Suprapubic skin (tissue), 4 donors: ENCODE measurements around the gene FBXO36. TPM values are rescaled to one million over a fixed set of nuclear protein-coding genes. Genes with fewer than 3 reads are reported as not detected.

Source experiments
- DNase-seq, 2 donors: peaks; one replicate each; pipeline ENCODE4 v3.0.0-alpha.2; 2019; ENCODE audit warnings: low spot score in 2 of 2
- H3K27ac ChIP-seq: fragments of 200-600 bp; sonication (generic); one replicate; pipeline ENCODE4 v1.5.1; 2019
- H3K27me3 ChIP-seq: fragments of 200-600 bp; sonication (generic); one replicate; pipeline ENCODE4 v1.5.1; 2019
- H3K36me3 ChIP-seq: fragments of 200-600 bp; sonication (generic); one replicate; pipeline ENCODE4 v1.5.1; 2019
- H3K4me1 ChIP-seq: fragments of 200-600 bp; sonication (generic); one replicate; pipeline ENCODE4 v1.5.1; 2019
- H3K4me3 ChIP-seq: fragments of 200-600 bp; sonication (generic); one replicate; pipeline ENCODE4 v1.5.1; 2019; ENCODE audit warnings: mild to moderate bottlenecking
- H3K9me3 ChIP-seq: fragments of 200-600 bp; sonication (generic); one replicate; pipeline ENCODE4 v1.5.1; 2019
- EP300 ChIP-seq: sonication (generic); formaldehyde crosslinking; IDR thresholded peaks from one replicate; pipeline ENCODE4 v1.6.1; 2017; ENCODE audit warnings: antibody characterized with exemption
- POLR2A ChIP-seq, 2 donors: fragments of 450-650 bp; IDR thresholded peaks; one replicate each; pipeline ENCODE4 v1.6.1; 2017; ENCODE audit warnings: antibody characterized with exemption in 2 of 2, mild to moderate bottlenecking in 2 of 2, moderate library complexity in 2 of 2
- POLR2AphosphoS5 ChIP-seq, 3 donors: sonication (generic); formaldehyde crosslinking; IDR thresholded peaks; one replicate each; pipeline ENCODE4 v1.6.1; 2017; ENCODE audit warnings: antibody characterized with exemption in 3 of 3
- WGBS: methylation state at CpG from one replicate; pipeline ENCODE4 v1.1.5; 2018; 5-methylcytosine and 5-hydroxymethylcytosine counted together
- total RNA-seq, 4 donors: library from RNA; depleted of rRNA; stranded (reverse); fragments of >200 nt; gene quantifications; one replicate each; pipeline ENCODE4 v1.1.0, GENCODE V29; 2016
- TF ChIP-seq, protein P1 (sequence below), 2 donors: fragments of 200-600 bp in 1 of 2; fragments of 450-650 bp in 1 of 2; sonication (generic) in 1 of 2; IDR thresholded peaks; one replicate each; pipeline ENCODE4 v1.5.1; 2016 to 2019; ENCODE audit warnings: antibody characterized with exemption in 2 of 2, mild to moderate bottlenecking in 1 of 2, moderate library complexity in 1 of 2

Gene FBXO36
- total RNA-seq, 4 donors from 2014 or later, result 4.5 to 8.4 (median 5.9) TPM

DNA sequence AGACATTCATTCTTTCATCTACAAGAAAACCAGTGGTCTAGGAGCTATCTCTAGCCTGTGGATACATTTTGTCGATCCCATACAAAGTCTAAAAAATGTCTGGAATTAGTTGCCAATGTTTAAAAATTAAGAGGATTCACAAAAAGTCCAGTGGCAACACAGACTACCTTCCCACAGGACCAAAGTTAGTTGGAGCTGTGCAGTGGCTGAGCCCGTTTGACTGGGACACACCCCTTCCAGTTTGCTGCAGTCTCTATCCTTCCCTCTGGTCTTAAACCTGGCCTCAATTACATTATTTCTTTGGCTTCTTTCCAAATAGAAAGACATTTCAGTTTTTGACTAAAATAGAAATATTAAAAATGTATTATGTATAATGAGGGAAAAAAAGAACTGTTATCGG lies 127.8 kb downstream of the FBXO36 start:
- Histone ChIP-seq H3K27ac (no peak overlapping the region), H3K36me3 (no peaks in the 10 kb centered on the region), H3K27me3 (no peaks in the 10 kb centered on the region), H3K9me3 (no peaks in the 10 kb centered on the region), H3K4me3 (no peak overlapping the region), H3K4me1 (peaks cover 14% of the 10 kb centered on the region)
- DNase-seq, result no peak
- TF ChIP-seq, protein P1, sequence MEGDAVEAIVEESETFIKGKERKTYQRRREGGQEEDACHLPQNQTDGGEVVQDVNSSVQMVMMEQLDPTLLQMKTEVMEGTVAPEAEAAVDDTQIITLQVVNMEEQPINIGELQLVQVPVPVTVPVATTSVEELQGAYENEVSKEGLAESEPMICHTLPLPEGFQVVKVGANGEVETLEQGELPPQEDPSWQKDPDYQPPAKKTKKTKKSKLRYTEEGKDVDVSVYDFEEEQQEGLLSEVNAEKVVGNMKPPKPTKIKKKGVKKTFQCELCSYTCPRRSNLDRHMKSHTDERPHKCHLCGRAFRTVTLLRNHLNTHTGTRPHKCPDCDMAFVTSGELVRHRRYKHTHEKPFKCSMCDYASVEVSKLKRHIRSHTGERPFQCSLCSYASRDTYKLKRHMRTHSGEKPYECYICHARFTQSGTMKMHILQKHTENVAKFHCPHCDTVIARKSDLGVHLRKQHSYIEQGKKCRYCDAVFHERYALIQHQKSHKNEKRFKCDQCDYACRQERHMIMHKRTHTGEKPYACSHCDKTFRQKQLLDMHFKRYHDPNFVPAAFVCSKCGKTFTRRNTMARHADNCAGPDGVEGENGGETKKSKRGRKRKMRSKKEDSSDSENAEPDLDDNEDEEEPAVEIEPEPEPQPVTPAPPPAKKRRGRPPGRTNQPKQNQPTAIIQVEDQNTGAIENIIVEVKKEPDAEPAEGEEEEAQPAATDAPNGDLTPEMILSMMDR (IDR thresholded peaks at IDR 0.05), result no peak
- TF ChIP-seq POLR2AphosphoS5 (IDR thresholded peaks at IDR 0.05) (no peak), EP300 (no peak), POLR2A (IDR thresholded peaks at IDR 0.05) (no peak)
- 53% methylated on average over 3 of the region's 3 CpGs for WGBS

DNA sequence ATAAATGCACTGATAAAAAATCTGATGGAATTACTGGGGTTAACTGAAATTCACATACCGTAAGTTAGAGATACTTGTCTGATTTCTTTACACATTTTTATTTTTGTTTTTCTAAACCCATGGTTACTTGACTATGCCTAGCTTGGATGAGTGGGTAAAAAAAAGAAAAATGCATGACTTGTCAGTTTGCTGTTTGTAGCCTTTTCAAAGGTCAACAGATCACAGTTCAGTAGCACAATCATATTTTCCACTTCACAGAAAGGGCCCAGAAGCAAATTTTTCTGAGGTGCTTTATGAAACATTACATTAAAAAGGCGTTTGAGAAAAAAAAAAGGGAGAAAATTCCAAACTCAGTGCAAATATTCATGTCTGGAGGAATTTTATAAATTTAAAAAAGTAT lies 130.0 kb downstream of the FBXO36 start:
- Histone ChIP-seq H3K4me1 (peaks cover 14% of the 10 kb centered on the region), H3K27ac (no peak overlapping the region), H3K4me3 (no peak overlapping the region), H3K36me3 (no peaks in the 10 kb centered on the region), H3K9me3 (no peaks in the 10 kb centered on the region), H3K27me3 (no peaks in the 10 kb centered on the region)
- TF ChIP-seq, protein P1 (IDR thresholded peaks at IDR 0.05), result no peak
- no peak for TF ChIP-seq POLR2AphosphoS5 (IDR thresholded peaks at IDR 0.05)
- no peak for TF ChIP-seq EP300
- no peak for TF ChIP-seq POLR2A (IDR thresholded peaks at IDR 0.05)
- DNase-seq, result no peak
- WGBS, result 63% methylated on average over 2 of the region's 2 CpGs

DNA sequence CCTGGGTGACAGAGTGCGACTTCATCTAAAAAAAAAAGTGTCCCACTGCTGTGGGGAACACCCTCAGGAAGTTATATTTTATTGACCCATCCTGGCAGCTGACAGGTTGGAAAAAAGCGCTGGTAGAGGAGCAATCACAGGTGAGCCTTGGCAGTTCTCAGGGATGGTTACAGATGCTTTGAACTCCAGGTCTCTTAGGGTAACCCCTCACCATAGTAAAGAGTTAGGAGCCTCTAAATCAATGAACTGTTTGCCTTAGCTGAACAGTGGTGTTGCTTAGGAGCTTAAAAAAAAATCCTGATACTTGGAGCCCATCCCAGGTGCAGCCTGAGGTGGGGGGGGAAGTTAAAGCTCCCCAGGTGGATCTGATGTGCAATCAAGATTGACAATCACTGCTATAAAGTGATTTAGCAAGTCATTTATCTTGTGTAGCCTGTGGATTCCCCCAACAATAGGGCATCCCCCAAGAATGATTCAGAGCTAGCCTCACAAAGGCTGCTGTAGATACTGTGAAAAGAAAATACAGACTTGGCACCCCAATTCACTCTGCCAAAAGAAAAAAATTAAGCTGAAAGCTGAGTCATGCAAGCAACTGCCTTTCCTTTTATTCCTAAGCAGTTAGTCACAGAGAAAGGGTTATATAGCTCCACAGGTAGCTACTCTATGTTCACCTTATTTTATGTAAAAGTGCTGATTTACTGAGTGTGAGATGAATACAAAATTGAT lies 131.6 kb downstream of the FBXO36 start:
- Histone ChIP-seq H3K27ac (no peak overlapping the region), H3K27me3 (no peaks in the 10 kb centered on the region), H3K36me3 (no peaks in the 10 kb centered on the region), H3K9me3 (no peaks in the 10 kb centered on the region), H3K4me3 (no peak overlapping the region), H3K4me1 (peaks cover 14% of the 10 kb centered on the region)
- no peak for TF ChIP-seq POLR2A (IDR thresholded peaks at IDR 0.05)
- TF ChIP-seq POLR2AphosphoS5 (IDR thresholded peaks at IDR 0.05), result no peak
- TF ChIP-seq EP300, result no peak
- TF ChIP-seq, protein P1 (IDR thresholded peaks at IDR 0.05), result no peak
- WGBS, result 82% methylated on average over 2 of the region's 2 CpGs
- no peak for DNase-seq

DNA sequence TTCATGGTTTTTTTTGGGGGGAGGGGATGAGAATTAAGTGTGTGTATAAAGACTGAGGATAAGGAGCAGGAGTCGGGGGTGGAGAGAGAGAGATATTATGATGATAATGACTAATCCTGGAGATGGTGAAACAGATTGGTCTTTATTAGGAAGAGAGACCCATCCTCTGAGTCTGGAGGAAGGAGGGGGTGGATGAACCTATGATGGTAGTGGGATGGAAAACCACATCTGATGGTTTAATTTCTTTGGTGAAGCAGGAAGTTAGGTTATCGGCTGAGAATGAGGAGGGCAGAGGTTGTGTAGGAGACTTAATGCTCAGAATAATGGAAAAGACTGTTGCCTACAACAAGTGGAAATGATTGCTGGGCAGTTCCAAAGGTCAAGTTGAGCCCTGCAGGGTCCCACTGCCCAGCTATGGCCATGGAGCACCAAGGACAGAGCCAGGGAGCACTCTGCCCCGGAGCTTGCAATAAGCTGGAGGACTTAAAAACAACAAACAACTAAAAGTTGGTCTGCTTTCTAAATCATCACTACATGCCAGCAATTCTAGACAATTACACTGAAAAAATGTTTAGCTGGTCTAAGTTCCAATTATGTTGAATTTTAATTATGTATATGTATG lies 138.5 kb downstream of the FBXO36 start:
- Histone ChIP-seq H3K9me3 (no peaks in the 10 kb centered on the region), H3K4me1 (no peaks in the 10 kb centered on the region), H3K4me3 (no peak overlapping the region), H3K27me3 (no peaks in the 10 kb centered on the region), H3K36me3 (no peaks in the 10 kb centered on the region), H3K27ac (no peak overlapping the region)
- TF ChIP-seq EP300 (no peak), POLR2AphosphoS5 (IDR thresholded peaks at IDR 0.05) (no peak), POLR2A (IDR thresholded peaks at IDR 0.05) (no peak)
- TF ChIP-seq, protein P1 (IDR thresholded peaks at IDR 0.05), result no peak
- no peak for DNase-seq
- WGBS, result 74% methylated on average over 3 of the region's 3 CpGs

Other genes starting within 250 kb of the FBXO36 start
- 10 to 100 TPM in 3 of 4 donors, 1 to 10 TPM in 1; 8.9 to 29.4 (median 19.5) TPM for gene DNER, start 207.9 kb upstream of the FBXO36 start, total RNA-seq
- gene TRIP12, start 494 bp upstream of the FBXO36 start, total RNA-seq, result 100 to 1,000 TPM; 124 to 227 (median 143) TPM
- 10 to 100 TPM in 3 of 4 donors, 1 to 10 TPM in 1; 9.2 to 18.2 (median 11.6) TPM for gene SLC16A14, start 146.4 kb downstream of the FBXO36 start, total RNA-seq